GM21737 (cell line): ENCODE results near the gene ECPAS.
"Not testable (repeated sequence)": the region's sequence is repeated elsewhere in the genome, so short reads cannot be mapped to it uniquely, and the experiment has no call there.

Source experiments
- ATAC-seq: cut with Tn5 transposase; IDR thresholded peaks from one replicate; pipeline ENCODE4 v1.9.1; 2021; ENCODE audit warnings: mild to moderate bottlenecking, moderate library complexity; ENCODE audit not compliant: unreplicated experiment

The ECPAS gene

GRCh38 chr9:111474385-111474784 lies 9.8 kb downstream of the ECPAS start:
- no peak for ATAC-seq

- no peak for ATAC-seq
These were observed 16.3 kb downstream of the ECPAS start for GRCh38 chr9:111467778-111468367.

GRCh38 chr9:111463048-111463447 lies 21.1 kb downstream of the ECPAS start:
- no peak for ATAC-seq

GRCh38 chr9:111458139-111459009 lies 25.8 kb downstream of the ECPAS start:
- ATAC-seq = no peak

- no peak for ATAC-seq
These were observed 27.7 kb downstream of the ECPAS start for GRCh38 chr9:111456529-111456928.

- ATAC-seq = no peak
These were observed 28.5 kb downstream of the ECPAS start for GRCh38 chr9:111455638-111456037.

GRCh38 chr9:111454751-111455150 lies 29.4 kb downstream of the ECPAS start:
- ATAC-seq = no peak

- ATAC-seq = no peak
These were observed 32.6 kb downstream of the ECPAS start for GRCh38 chr9:111451570-111451969.

- ATAC-seq = no peak
These were observed 34.1 kb downstream of the ECPAS start for GRCh38 chr9:111450124-111450523.

- no peak for ATAC-seq
These were observed 34.5 kb downstream of the ECPAS start for GRCh38 chr9:111449705-111450104.

GRCh38 chr9:111445799-111446198 lies 38.4 kb downstream of the ECPAS start:
- ATAC-seq = not testable (repeated sequence)

GRCh38 chr9:111443454-111443853 lies 40.7 kb downstream of the ECPAS start:
- no peak for ATAC-seq

GRCh38 chr9:111442360-111443027 lies 41.7 kb downstream of the ECPAS start:
- no peak for ATAC-seq

GRCh38 chr9:111440226-111440625 lies 44.0 kb downstream of the ECPAS start:
- ATAC-seq = no peak

GRCh38 chr9:111438541-111439235 lies 45.5 kb downstream of the ECPAS start:
- ATAC-seq = no peak

- no peak for ATAC-seq
These were observed 47.6 kb downstream of the ECPAS start for GRCh38 chr9:111436571-111436970.

GRCh38 chr9:111433082-111433481 lies 51.1 kb downstream of the ECPAS start:
- ATAC-seq = no peak

GRCh38 chr9:111431684-111432083 lies 52.5 kb downstream of the ECPAS start:
- ATAC-seq = no peak

- ATAC-seq = no peak
These were observed 55.0 kb downstream of the ECPAS start for GRCh38 chr9:111429175-111429574.

GRCh38 chr9:111427186-111427585 lies 57.0 kb downstream of the ECPAS start:
- no peak for ATAC-seq

GRCh38 chr9:111423389-111423788 lies 60.8 kb downstream of the ECPAS start:
- ATAC-seq = no peak
